ENCODE measurements around the gene NUMBL. TPM values are rescaled to one million over a fixed set of nuclear protein-coding genes. Genes with fewer than 3 reads are reported as not detected.

Gene NUMBL
- total and polyA plus RNA-seq, 9 of the 15 experiments (the other 6 are each of a cell fraction or from before 2014, with no cell fraction given), result 0.39 to 38.6 (median 6.6) TPM

- Histone ChIP-seq H3K4me2 (ENCODE audit: insufficient read depth, low read length) (peak within 1 kb of the TSS; percentile 93), H3K4me1 (replicated peaks in 1 of 2; ENCODE audit: control insufficient read depth in 2 of 2, insufficient read depth in 2 of 2, low read length in 2 of 2) (peaks cover 21 to 55% of the 10 kb centered on the region in 2 experiments), H3K36me3 (ENCODE audit: control insufficient read depth, insufficient read depth, low read length) (peaks cover 9% of the 10 kb centered on the region; the same call in 2 of the 3 replicates), H3K27me3 (ENCODE audit: control insufficient read depth in 2 of 2, insufficient read depth in 2 of 2, low read length in 2 of 2) (no peaks in the 10 kb centered on the region), H3K4me3 (peak within 1 kb of the TSS; percentile 62), H3K9me3 (replicated peaks; ENCODE audit: control insufficient read depth, insufficient read depth, low read depth, low read length) (no peaks in the 10 kb centered on the region), H2AFZ (ENCODE audit: low read depth, low read length) (peak within 1 kb of the TSS; percentile 78), H4K20me1 (replicated peaks; ENCODE audit: control insufficient read depth, insufficient read depth, low read length) (no peaks in the 10 kb centered on the region), H3K79me2 (ENCODE audit: control insufficient read depth, insufficient read depth, low read length) (peaks cover 58% of the 10 kb centered on the region), H3K9me1 (ENCODE audit: control insufficient read depth, insufficient read depth, low read length) (no peaks in the 10 kb centered on the region), H3K27ac (ENCODE audit: extremely low read depth, low read depth, low read length) (peak within 1 kb of the TSS; percentile 80), H3K9ac (ENCODE audit: insufficient read depth in 1 of 2, low read depth in 2 of 2, low read length in 2 of 2) (peak within 1 kb of the TSS; percentile 79 to 90)
- ChIA-PET CTCF (ENCODE audit: low intra/inter-chr PET ratio) (interaction anchor here (0.7 kb wide), 1 partner anchor 21 kb away, joined by 3 read pairs; no protein-coding TSS in a partner anchor), POLR2A (interaction anchor here (0.5 to 1.5 kb wide), 8 partner anchors 11 to 301 kb away, joined by 3 to 8 read pairs (median 3); partner anchors contain the start of genes ACTMAP and SNRPA)
- in situ Hi-C loops (cut with MboI), result no loop called here
- ATAC-seq, result peak; percentile 78
- WGBS (ENCODE audit: insufficient coverage, low coverage, missing lambda C conversion rate), result under 1% methylated on average over 41 of the region's 76 CpGs
- peak; percentile 87 for FAIRE-seq
- DNase-seq (ENCODE audit: extremely low read depth in 1 of 4, low spot score in 3 of 4), result peak; percentile 93 to 99 (median 94)
- intact Hi-C loops (cut with micrococcal nuclease), result loop anchor here (2.0 kb wide), 1 partner anchor 34 kb away; the partner anchor contains the start of genes ACTMAP and SNRPA
- BruUV-seq (replicated peaks), result TSS peak; percentile 81
- no peak for TF ChIP-seq ZNF79 (CRISPR knock-in tag; IDR thresholded peaks at IDR 0.05; ENCODE audit: low read depth)
- TF ChIP-seq TCF7 (IDR thresholded peaks at IDR 0.05; ENCODE audit: borderline replicate concordance), result 0 out of 2 replicates have a peak, but pooled peaks have one; percentile 56
- TF ChIP-seq ZFP30 (CRISPR knock-in tag; IDR thresholded peaks at IDR 0.05; ENCODE audit: borderline replicate concordance), result no peak
- no peak for TF ChIP-seq HMG20A (CRISPR knock-in tag; conservative IDR thresholded peaks at IDR 0.05)
- no peak for TF ChIP-seq CBFB (CRISPR knock-in tag; IDR thresholded peaks at IDR 0.05)
- TF ChIP-seq ZNF589 (CRISPR knock-in tag; IDR thresholded peaks at IDR 0.05; ENCODE audit: low read depth), result peak; percentile 37; the same call in 1 of the 2 replicates
- TF ChIP-seq MTA1 (IDR thresholded peaks at IDR 0.05; ENCODE audit: borderline replicate concordance), result peak; percentile 94
- TF ChIP-seq PHF21A (IDR thresholded peaks at IDR 0.05; ENCODE audit: borderline replicate concordance, low read depth), result no peak
- no peak for TF ChIP-seq ZFPM2 (CRISPR knock-in tag; IDR thresholded peaks at IDR 0.05)
- no peak for TF ChIP-seq KLF6 (CRISPR knock-in tag; IDR thresholded peaks at IDR 0.05; ENCODE audit: borderline replicate concordance)
- no peak for TF ChIP-seq TFAM (CRISPR knock-in tag; conservative IDR thresholded peaks at IDR 0.05)
- no peak for TF ChIP-seq ZNF655 (CRISPR knock-in tag; IDR thresholded peaks at IDR 0.05)
- TF ChIP-seq ZNF764 (CRISPR knock-in tag; IDR thresholded peaks at IDR 0.05; ENCODE audit: low read depth), result 0 out of 2 replicates have a peak, but pooled peaks have one; percentile 58
- TF ChIP-seq ZNF444 (CRISPR knock-in tag; IDR thresholded peaks at IDR 0.05), result no peak
- no peak for TF ChIP-seq CCAR2 (IDR thresholded peaks at IDR 0.05; ENCODE audit: low read depth, low read length)
- no peak for TF ChIP-seq GTF2F1 (IDR thresholded peaks at IDR 0.05; ENCODE audit: low read depth, low read length)
- TF ChIP-seq RBFOX2 (IDR thresholded peaks at IDR 0.05; ENCODE audit: low read depth, low read length), result peak; percentile 85
- TF ChIP-seq NR1H2 (CRISPR knock-in tag; IDR thresholded peaks at IDR 0.05), result no peak
- no peak for TF ChIP-seq NEUROD1 (IDR thresholded peaks at IDR 0.05; ENCODE audit: borderline replicate concordance, low read depth, low read length, partially characterized antibody)
- TF ChIP-seq ZNF253 (CRISPR knock-in tag; conservative IDR thresholded peaks at IDR 0.05), result no peak
- no peak for TF ChIP-seq ZBTB43 (CRISPR knock-in tag; IDR thresholded peaks at IDR 0.05)
Observed at GRCh38 chr19:40716482-40717324, 26.3 kb upstream of the NUMBL start, which contains the start of the genes COQ8B and ITPKC. Gene COQ8B (minus strand): TSS chr19:40716886. CDS start chr19:40714632, 2,254 bp downstream. Gene ITPKC (plus strand): TSS chr19:40717112. CDS start chr19:40717136, 24 bp downstream.

Data from K562 (cell line).